GM19328 (cell line): ENCODE measurements around the gene LIN54.
"Not testable (repeated sequence)": the region's sequence is repeated elsewhere in the genome, so short reads cannot be mapped to it uniquely, and the experiment has no call there.

Experiments
- ATAC-seq: cut with Tn5 transposase; IDR thresholded peaks from one replicate; pipeline ENCODE4 v1.9.1; 2021; ENCODE audit warnings: mild to moderate bottlenecking, moderate library complexity; ENCODE audit not compliant: unreplicated experiment

The LIN54 gene

DNA sequence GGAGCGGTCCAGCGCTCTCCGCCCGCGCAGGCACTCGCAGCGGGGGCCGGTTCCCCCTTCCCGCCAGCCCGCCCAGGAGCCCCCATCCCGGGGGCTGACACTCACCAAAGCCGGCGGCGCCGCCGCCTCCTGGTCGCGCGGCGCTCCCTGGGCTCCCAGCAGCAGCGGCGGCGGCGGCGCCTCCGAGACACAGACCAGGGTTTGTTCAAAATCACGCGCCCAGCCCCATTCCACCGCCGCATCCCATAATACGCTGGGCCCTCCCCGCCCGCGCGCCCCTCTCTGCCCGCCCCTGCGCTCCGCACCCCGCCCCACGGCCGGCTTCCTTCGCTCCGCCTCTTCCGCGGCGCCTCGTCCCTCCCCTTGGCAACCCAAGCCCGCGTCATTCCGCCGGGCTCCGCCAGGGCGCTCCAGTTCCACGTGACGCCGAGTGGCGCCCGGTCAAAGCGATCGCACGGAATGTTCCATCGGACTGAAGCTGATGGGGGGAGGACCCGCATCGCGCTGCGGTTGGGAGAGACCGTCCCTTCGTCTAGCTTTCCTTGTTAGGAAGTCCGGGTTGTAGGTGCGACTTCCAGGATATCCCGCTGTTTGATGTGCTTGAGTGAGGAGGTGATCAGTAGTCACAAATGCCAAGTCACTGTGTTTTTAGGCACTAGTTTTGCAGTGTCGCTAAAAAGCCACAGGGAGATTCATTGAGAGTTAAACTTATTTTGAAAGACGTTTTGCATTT lies 2.2 kb upstream of the LIN54 start:
- ATAC-seq: peak; percentile 84

- peak; percentile 8 for ATAC-seq
These were observed 1.6 kb upstream of the LIN54 start for GRCh38 chr4:83012200-83012686.

DNA sequence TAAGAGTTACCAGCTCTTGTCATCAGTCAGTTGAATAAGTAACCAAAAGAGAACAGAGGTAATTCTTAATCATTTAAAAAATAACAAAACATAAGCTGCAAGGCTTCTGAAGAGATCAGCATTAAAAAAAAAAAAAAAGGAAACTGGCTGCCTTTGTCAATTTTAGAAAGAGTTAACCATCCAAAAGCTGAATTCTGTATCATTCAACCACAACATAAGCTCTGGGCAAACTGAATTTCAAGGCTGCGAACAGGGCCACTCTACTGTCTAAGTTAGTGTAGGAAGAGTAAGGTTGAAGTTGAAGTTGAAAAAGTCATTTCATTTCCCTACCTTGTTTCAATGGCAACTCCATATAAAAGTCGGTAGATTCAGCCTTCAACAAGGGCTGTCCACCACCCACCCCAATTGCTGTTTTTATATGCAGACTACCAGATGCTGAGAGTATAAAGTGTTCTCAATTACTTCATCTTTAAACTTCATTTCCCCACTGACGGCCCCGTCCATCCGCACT lies 1.1 kb upstream of the LIN54 start:
- ATAC-seq: no peak

GRCh38 chr4:83010111-83010521 lies 507 bp downstream of the LIN54 start:
- ATAC-seq: no peak

DNA sequence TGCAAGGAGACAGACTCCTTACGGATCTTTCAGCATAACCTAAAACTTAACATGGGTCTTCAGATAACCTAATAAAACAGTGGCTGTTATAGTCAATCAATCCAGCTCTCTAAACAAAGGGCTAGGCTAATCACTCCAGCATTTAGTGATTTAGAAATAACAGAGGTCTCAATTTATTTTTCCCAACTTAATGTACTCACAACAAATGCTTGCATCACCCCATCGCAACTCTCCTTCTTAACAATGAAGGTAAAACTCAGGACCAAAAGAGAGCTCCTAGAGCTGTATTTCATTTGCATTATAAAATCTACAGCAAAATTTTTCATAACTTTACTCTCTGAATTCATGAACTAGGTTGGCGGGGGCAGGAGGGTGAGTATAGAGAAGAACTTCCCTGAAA lies 1.1 kb downstream of the LIN54 start:
- no peak for ATAC-seq

DNA sequence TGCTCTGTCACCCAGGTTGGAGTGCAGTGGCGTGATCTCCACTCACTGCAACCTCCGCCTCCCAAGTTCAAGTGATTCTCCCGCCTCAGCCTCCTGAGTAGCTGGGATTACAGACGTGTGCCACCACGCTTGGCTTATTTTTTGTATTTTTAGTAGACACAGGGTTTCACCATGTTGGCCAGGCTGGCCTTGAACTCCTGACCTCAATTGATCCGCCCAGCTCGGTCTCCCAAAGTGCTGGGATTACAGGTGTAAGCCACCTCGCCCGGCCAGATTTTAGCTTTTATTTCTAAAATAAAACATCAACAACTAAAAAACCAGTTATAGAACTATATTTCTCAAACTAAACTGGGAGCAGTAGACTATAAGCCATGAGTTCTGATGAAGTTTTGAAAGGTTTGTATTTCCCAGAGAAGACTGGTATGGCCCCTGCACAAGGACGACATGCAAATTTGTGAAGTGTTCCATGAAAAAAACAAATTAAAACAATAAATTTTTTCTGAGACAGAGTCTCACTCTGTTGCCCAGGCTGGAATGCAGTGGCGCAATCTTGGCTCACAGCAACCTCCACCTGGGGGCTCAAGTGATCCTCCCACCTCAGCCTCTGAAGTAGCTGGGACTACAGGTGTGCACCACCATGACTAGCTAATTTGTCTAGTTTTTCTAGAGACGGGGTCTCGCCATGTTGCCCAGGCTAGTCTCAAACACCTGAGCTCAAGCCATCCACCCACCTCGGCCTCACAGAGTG lies 7.4 kb downstream of the LIN54 start:
- ATAC-seq: not testable (repeated sequence)

DNA sequence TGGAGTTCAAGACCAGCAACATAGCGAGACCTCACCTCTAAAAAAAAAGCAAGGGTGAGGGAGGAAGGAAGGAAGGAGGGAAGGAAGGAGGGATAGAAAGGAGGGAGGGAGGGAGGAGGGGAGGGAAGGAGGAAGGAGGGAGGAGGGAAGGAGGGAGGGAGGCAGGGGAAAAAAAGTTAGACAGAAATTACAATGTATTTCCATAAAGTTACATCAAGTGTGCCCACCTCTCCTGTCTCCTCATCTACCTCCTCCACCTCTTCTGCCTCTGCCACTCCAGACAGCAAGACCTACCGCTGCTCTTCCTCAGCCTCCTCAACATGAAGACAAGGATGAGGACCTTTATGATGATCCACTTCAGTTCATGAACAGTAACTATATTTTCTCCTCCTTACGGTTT lies 8.3 kb downstream of the LIN54 start:
- no peak for ATAC-seq

- no peak for ATAC-seq
These were observed 11.7 kb downstream of the LIN54 start for GRCh38 chr4:82998898-82999297.

DNA sequence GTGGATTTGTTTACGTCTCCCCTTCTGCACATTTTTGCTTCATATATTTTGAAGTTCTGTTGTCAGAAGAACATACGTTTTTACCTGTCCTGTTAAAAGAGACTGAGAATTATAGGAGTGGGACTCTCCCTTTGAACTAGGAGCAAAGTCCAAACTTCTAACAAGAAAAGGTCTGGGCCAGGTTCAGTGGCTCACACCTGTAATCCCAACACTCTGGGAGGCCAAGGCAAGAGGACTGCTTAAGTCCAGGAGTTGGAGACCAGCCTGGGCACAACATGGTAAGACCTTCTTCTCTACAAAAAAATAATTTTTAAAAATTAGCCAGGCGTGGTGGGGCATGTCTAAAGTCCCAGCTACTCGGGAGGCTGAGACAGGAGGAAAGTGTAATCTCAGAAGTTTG lies 15.8 kb downstream of the LIN54 start:
- ATAC-seq: no peak

GRCh38 chr4:82989575-82990429 lies 20.8 kb downstream of the LIN54 start:
- ATAC-seq: peak; percentile 84

GRCh38 chr4:82988323-82988832 lies 22.2 kb downstream of the LIN54 start:
- no peak for ATAC-seq

DNA sequence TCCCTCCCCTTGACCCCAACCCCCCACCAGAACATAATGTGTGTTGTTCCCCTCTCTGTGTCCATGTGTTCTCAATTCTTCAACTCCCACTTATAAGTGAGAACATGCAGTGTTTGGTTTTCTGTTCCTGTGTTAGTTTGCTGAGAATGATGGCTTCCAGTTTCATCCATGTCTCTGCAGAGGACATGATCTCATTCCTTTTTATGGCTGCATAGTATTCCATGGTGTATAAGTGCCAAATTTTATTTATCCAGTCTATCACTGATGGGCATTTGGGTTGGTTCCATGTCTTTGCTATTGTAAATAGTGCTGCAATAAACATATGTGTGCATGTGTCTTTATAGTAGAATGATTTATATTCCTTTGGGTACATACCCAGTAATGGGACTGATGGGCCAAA lies 23.1 kb downstream of the LIN54 start:
- not testable (repeated sequence) for ATAC-seq

- no peak for ATAC-seq
These were observed 26.2 kb downstream of the LIN54 start for GRCh38 chr4:82984459-82984858.

DNA sequence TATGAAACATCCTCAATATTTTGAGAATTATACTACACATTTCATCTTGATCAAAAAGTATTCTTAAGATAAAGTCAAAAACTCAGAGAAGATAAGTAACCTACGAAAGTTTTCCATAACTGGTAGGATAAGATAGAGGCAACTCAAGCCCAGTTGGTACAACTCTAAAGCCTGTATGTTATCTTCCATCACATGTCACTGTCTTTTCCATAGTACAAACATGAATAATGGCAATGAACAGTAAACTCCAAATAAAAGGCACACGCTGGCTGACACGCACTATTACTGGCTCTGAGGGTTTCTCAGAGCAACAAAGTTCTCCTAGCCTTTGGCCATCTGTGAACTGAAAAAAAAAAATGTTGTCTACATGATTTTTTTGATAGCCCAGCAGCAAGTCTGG lies 27.2 kb downstream of the LIN54 start:
- ATAC-seq: no peak

DNA sequence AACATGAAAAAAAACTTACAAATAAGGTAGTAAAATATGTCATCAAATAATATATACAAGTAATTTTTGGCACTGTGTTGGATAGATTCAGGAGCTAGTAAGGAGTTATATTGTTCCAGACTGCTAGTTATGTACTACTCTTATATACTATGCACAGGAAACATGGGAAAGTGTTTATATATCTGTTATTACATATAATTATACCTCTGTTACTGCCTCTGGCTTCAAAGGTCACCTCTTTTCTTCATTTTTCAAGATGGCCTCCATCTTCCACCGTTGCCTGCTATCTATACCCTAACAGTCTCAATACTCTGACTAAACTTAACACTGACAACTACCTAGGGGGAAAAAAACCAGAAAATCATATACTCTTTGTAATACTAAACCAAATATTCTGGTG lies 29.5 kb downstream of the LIN54 start:
- ATAC-seq: no peak

GRCh38 chr4:82975792-82976191 lies 34.8 kb downstream of the LIN54 start:
- ATAC-seq: no peak

GRCh38 chr4:82969414-82969813 lies 41.2 kb downstream of the LIN54 start:
- ATAC-seq: no peak

DNA sequence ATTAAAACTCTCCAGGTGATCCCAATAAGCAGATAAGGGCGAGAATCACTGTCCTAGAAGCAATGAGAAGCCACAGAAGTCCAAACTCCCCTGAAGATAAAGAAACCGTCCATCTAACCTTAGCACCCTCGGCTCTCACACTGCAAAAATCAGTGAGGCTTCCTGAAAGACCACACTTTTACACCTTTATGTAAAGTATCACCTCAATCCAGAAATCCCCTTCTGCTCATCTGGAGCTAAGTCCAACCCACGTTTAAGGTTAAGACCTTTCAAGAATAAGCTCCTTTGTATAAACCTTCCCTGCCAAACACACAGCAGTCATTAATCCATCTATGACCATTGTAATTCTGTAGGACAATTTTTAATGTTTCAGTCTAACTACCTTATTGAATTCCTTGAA lies 41.7 kb downstream of the LIN54 start:
- no peak for ATAC-seq

DNA sequence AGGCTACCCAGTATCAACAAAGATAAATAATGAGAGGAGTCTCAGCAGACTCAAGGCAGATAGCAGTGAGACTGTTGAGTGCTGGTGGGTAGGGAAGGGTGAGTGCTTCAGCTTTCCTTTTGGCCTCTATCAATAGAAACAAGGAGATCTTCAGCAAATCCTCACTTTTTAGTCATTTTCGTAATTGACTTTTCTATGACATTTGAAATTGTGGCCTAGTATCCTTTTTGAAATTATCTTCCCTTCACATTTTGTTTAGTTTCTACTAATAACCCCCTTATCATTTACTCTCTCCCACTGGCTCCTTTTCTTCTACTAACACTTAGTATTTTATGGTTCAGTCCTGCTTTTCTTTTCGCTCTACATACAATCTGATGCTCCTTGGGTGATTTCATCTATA lies 44.9 kb downstream of the LIN54 start:
- ATAC-seq: no peak

DNA sequence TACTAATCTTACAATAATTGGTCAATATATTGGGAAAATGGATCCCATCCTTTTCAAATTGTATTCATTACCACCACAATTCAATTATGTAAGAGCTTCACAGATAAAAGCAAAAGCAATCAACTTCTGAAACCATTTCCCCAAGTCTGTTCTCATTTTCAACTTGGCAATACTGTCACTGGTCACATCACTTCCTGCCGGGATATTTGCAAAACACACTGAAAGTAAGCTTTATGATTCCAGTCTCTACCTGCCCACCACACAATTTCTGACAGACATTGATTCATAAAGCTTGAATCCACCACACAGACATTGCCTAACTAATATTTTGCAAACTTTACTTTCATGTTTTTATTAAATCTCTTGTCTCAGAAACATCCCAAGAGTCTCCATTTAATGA lies 53.6 kb downstream of the LIN54 start:
- ATAC-seq: no peak

- ATAC-seq: no peak
These were observed 56.4 kb downstream of the LIN54 start for GRCh38 chr4:82954212-82954611.
